H9 (cell line): Measurements from ENCODE around the gene ZBTB20. TPM values are rescaled to one million over a fixed set of nuclear protein-coding genes. Genes with fewer than 3 reads are reported as not detected.

ENCODE experiments used
- DNase-seq: peaks from one replicate; pipeline ENCODE4 v3.0.0-alpha.2; 2017
- H2AFZ ChIP-seq: one replicate; pipeline ENCODE4 v1.6.1; 2013; ENCODE audit warnings: mild to moderate bottlenecking, low read length, control low read depth, moderate library complexity
- H2AK5ac ChIP-seq: 2 replicates; pipeline ENCODE4 v1.6.1; 2013; ENCODE audit warnings: low read length, control low read depth, mixed read lengths; ENCODE audit not compliant: insufficient read length
- H2BK120ac ChIP-seq: one replicate; pipeline ENCODE4 v1.6.1; 2013; ENCODE audit warnings: low read depth, mild to moderate bottlenecking, low read length, control low read depth, inconsistent platforms; ENCODE audit not compliant: poor library complexity, severe bottlenecking
- H2BK12ac ChIP-seq: 2 replicates; pipeline ENCODE4 v1.6.1; 2013; ENCODE audit warnings: low read length, control low read depth, mixed read lengths, low read depth; ENCODE audit not compliant: insufficient read length
- H2BK15ac ChIP-seq: 2 replicates; pipeline ENCODE4 v1.6.1; 2013; ENCODE audit warnings: low read depth, low read length, control low read depth
- H2BK20ac ChIP-seq: one replicate; pipeline ENCODE4 v1.6.1; 2013; ENCODE audit warnings: low read depth, mild to moderate bottlenecking, low read length, control low read depth, inconsistent platforms; ENCODE audit not compliant: poor library complexity, severe bottlenecking
- H2BK5ac ChIP-seq: 2 replicates; pipeline ENCODE4 v1.6.1; 2013; ENCODE audit warnings: low read length, control low read depth, mixed read lengths; ENCODE audit not compliant: insufficient read length
- H3K14ac ChIP-seq: 2 replicates; pipeline ENCODE4 v1.6.1; 2013; ENCODE audit warnings: low read length, control low read depth; ENCODE audit not compliant: insufficient read depth
- H3K18ac ChIP-seq: 2 replicates; pipeline ENCODE4 v1.6.1; 2013; ENCODE audit warnings: low read depth, mild to moderate bottlenecking, mixed read lengths, low read length, control low read depth; ENCODE audit not compliant: insufficient read length
- H3K23ac ChIP-seq: 2 replicates; pipeline ENCODE4 v1.6.1; 2013; ENCODE audit warnings: low read length, control low read depth, mixed read lengths, low read depth; ENCODE audit not compliant: insufficient read length
- H3K23me2 ChIP-seq: 2 replicates; pipeline ENCODE4 v1.6.1; 2013; ENCODE audit warnings: low read depth, mild to moderate bottlenecking, mixed read lengths, low read length, control low read depth; ENCODE audit not compliant: insufficient read length, poor library complexity, severe bottlenecking
- H3K27ac ChIP-seq: 2 replicates; pipeline ENCODE4 v1.5.1; 2013; ENCODE audit warnings: low read length, control low read depth, mixed read lengths, low read depth; ENCODE audit not compliant: insufficient read length
- H3K27me3 ChIP-seq: 2 replicates; pipeline ENCODE4 v1.6.1; 2013; ENCODE audit warnings: low read length, control low read depth, inconsistent platforms; ENCODE audit not compliant: insufficient read depth
- H3K4ac ChIP-seq: 2 replicates; pipeline ENCODE4 v1.6.1; 2013; ENCODE audit warnings: low read depth, mild to moderate bottlenecking, control low read depth, inconsistent platforms, low read length, moderate library complexity
- H3K4me1 ChIP-seq: 2 replicates; pipeline ENCODE4 v1.6.1; 2013; ENCODE audit warnings: low read length, control low read depth, inconsistent platforms; ENCODE audit not compliant: insufficient read depth
- H3K4me2 ChIP-seq: 2 replicates; pipeline ENCODE4 v1.6.1; 2013; ENCODE audit warnings: low read length, control low read depth, mixed read lengths; ENCODE audit not compliant: insufficient read length, insufficient read depth
- H3K56ac ChIP-seq: 2 replicates; pipeline ENCODE4 v1.6.1; 2013; ENCODE audit warnings: low read depth, mild to moderate bottlenecking, mixed read lengths, low read length, control low read depth; ENCODE audit not compliant: insufficient read length
- H3K79me1 ChIP-seq: 2 replicates; pipeline ENCODE4 v1.6.1; 2013; ENCODE audit warnings: low read depth, mild to moderate bottlenecking, moderate library complexity, low read length, control low read depth, inconsistent platforms; ENCODE audit not compliant: insufficient read depth, poor library complexity, severe bottlenecking
- H3K79me2 ChIP-seq: 2 replicates; pipeline ENCODE4 v1.6.1; 2013; ENCODE audit warnings: low read length, control low read depth, inconsistent platforms; ENCODE audit not compliant: insufficient read depth
- H3K9ac ChIP-seq: 2 replicates; pipeline ENCODE4 v1.6.1; 2013; ENCODE audit warnings: low read length, control low read depth, mixed read lengths; ENCODE audit not compliant: insufficient read length; ENCODE audit errors: extremely low read depth
- H3K9me3 ChIP-seq: one replicate; pipeline ENCODE4 v1.6.1; 2013; ENCODE audit warnings: low read depth, low read length, inconsistent platforms; ENCODE audit not compliant: control insufficient read depth
- H3T11ph ChIP-seq: one replicate; pipeline ENCODE4 v1.6.1; 2013; ENCODE audit warnings: mild to moderate bottlenecking, low read length, control low read depth, inconsistent platforms
- H4K20me1 ChIP-seq: one replicate; pipeline ENCODE4 v1.6.1; 2013; ENCODE audit not compliant: control insufficient read depth, insufficient read length, insufficient read depth
- H4K5ac ChIP-seq: 2 replicates; pipeline ENCODE4 v1.6.1; 2013; ENCODE audit warnings: low read depth, mild to moderate bottlenecking, mixed read lengths, low read length, control low read depth; ENCODE audit not compliant: insufficient read length
- H4K8ac ChIP-seq: replicated peaks from 2 replicates; pipeline ENCODE4 v1.6.1; 2013; ENCODE audit warnings: low read length, control low read depth, mixed read lengths, low read depth; ENCODE audit not compliant: insufficient read length
- H4K91ac ChIP-seq: 2 replicates; pipeline ENCODE4 v1.6.1; 2013; ENCODE audit warnings: low read depth, mild to moderate bottlenecking, moderate library complexity, mixed read lengths, low read length, control low read depth; ENCODE audit not compliant: insufficient read length
- H3K27ac Mint-ChIP-seq, 3 experiments: 2 replicates in 2 of 3; 3 replicates in 1 of 3; pipeline ENCODE4 v1.8.0; 2020 to 2021; ENCODE audit warnings: mixed read lengths in 3 of 3, mild to moderate bottlenecking in 1 of 3, moderate library complexity in 1 of 3
- H3K27me3 Mint-ChIP-seq: 2 replicates; pipeline ENCODE4 v1.8.0; 2021; ENCODE audit warnings: low read depth, mild to moderate bottlenecking, moderate library complexity, mixed read lengths
- H3K36me3 Mint-ChIP-seq, 3 experiments: 2 replicates in 2 of 3; 3 replicates in 1 of 3; pipeline ENCODE4 v1.8.0; 2020 to 2021; ENCODE audit warnings: low read depth in 3 of 3, mixed read lengths in 3 of 3; ENCODE audit not compliant: insufficient read depth in 1 of 3
- H3K4me1 Mint-ChIP-seq, 2 experiments: 2 replicates each; pipeline ENCODE4 v1.8.0; 2020; ENCODE audit warnings: mixed read lengths in 2 of 2
- H3K4me3 Mint-ChIP-seq, 2 experiments: 2 replicates in 1 of 2; 3 replicates in 1 of 2; pipeline ENCODE4 v1.8.0; 2020 to 2021; ENCODE audit warnings: mild to moderate bottlenecking in 2 of 2, mixed read lengths in 2 of 2, moderate library complexity in 1 of 2
- H3K9me3 Mint-ChIP-seq, 2 experiments: 2 replicates in 1 of 2; 3 replicates in 1 of 2; pipeline ENCODE4 v1.8.0; 2020; ENCODE audit warnings: mild to moderate bottlenecking in 2 of 2, mixed read lengths in 2 of 2, moderate library complexity in 1 of 2
- CTCF ChIP-seq: fragments of 200-600 bp; sonication (generic); conservative IDR thresholded peaks from 3 replicates; pipeline ENCODE4 v1.8.0; 2021; ENCODE audit warnings: antibody characterized with exemption, mild to moderate bottlenecking
- WGBS: extraction: QIAGEN DNeasy Blood & Tissue Kit; methylation state at CpG from one replicate; pipeline ENCODE4 v1.1.7; 2013; ENCODE audit warnings: missing lambda C conversion rate, low lambda C conversion rate, mixed read lengths; ENCODE audit not compliant: insufficient read length; ENCODE audit errors: extremely low coverage; 5-methylcytosine and 5-hydroxymethylcytosine counted together
- total RNA-seq: library from RNA; stranded (reverse); gene quantifications from 2 replicates; pipeline ENCODE4 v1.2.1, GENCODE V29; 2021

ZBTB20 gene
- total RNA-seq, 1 experiment from 2014 or later = 0.70 TPM

- H3K9ac ChIP-seq = no peak overlapping the region
- H3K79me1 ChIP-seq = no peaks in the 10 kb centered on the region
- WGBS = no CpG with 5 or more reads among the region's 1 CpG
- H4K91ac ChIP-seq = no peak overlapping the region
- H3K27ac ChIP-seq = no peak overlapping the region
- no peak overlapping the region for H2BK5ac ChIP-seq
- no peak overlapping the region for H3K4me2 ChIP-seq
- H3K27ac Mint-ChIP-seq = no peak overlapping the region
- no peak overlapping the region for H2BK15ac ChIP-seq
- H3K9me3 Mint-ChIP-seq = no peaks in the 10 kb centered on the region
- no peaks in the 10 kb centered on the region for H4K20me1 ChIP-seq
- H3K23ac ChIP-seq = no peak overlapping the region
- no peak overlapping the region for H2BK120ac ChIP-seq
- H4K5ac ChIP-seq = no peak overlapping the region
- H2BK20ac ChIP-seq = no peak overlapping the region
- H3K27me3 ChIP-seq = no peaks in the 10 kb centered on the region
- no peak overlapping the region for H3K4me3 Mint-ChIP-seq
- no peak overlapping the region for H2AK5ac ChIP-seq
- TF ChIP-seq CTCF = no peak
- no peak overlapping the region for H3K18ac ChIP-seq
- no peaks in the 10 kb centered on the region for H3K36me3 Mint-ChIP-seq
- no peak overlapping the region for H2AFZ ChIP-seq
- H2BK12ac ChIP-seq = no peak overlapping the region
- H4K8ac ChIP-seq = no peak overlapping the region
- no peak overlapping the region for H3T11ph ChIP-seq
- peaks cover 5% of the 10 kb centered on the region; the same call in 1 of the 2 replicates for H3K4me1 ChIP-seq
- H3K4ac ChIP-seq = no peak overlapping the region
- no peak overlapping the region for H3K14ac ChIP-seq
- no peaks in the 10 kb centered on the region for H3K9me3 ChIP-seq
- no peak overlapping the region for H3K56ac ChIP-seq
- no peak for DNase-seq
- no peaks in the 10 kb centered on the region for H3K27me3 Mint-ChIP-seq
- no peaks in the 10 kb centered on the region for H3K79me2 ChIP-seq
- no peaks in the 10 kb centered on the region for H3K23me2 ChIP-seq
- peaks cover 35 to 40% of the 10 kb centered on the region in 2 experiments for H3K4me1 Mint-ChIP-seq
These were observed 446.4 kb downstream of the ZBTB20 start for GRCh38 chr3:114700637-114701234.
